Measurements from ENCODE around the gene PGLYRP1. TPM values are rescaled to one million over a fixed set of nuclear protein-coding genes. Genes with fewer than 3 reads are reported as not detected.

Gene PGLYRP1
- total RNA-seq, 1 experiment from 2014 or later = not detected

DNA sequence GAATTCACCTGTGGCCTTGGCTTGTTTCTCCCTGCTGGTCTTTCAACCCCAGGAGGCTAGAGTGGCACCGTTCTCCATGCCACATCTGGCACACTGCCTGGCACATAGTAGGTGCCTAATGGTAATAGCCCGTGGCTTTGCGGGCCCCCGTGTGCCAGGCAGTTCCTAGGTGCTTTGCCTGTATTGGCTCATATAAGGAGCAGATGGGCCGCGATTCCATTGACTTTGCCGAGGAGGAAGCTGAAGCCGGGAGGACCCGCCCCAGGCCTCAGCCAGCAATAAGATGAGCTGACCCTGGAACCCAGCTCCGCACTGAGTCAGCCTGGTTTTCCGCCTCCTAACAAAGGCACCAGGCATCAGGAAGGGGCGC is 807 bp downstream of the PGLYRP1 start (continued):
- TF ChIP-seq CREB1 (CRISPR knock-in tag; IDR thresholded peaks at IDR 0.05) (no peak), JUN (CRISPR knock-in tag; IDR thresholded peaks at IDR 0.05) (no peak), MXD4 (CRISPR knock-in tag; IDR thresholded peaks at IDR 0.05; ENCODE audit: borderline replicate concordance) (no peak), SMAD3 (CRISPR knock-in tag; IDR thresholded peaks at IDR 0.05; ENCODE audit: borderline replicate concordance) (no peak), ESRRA (CRISPR knock-in tag; IDR thresholded peaks at IDR 0.05; ENCODE audit: borderline replicate concordance) (no peak)
- TF ChIP-seq, protein P1, sequence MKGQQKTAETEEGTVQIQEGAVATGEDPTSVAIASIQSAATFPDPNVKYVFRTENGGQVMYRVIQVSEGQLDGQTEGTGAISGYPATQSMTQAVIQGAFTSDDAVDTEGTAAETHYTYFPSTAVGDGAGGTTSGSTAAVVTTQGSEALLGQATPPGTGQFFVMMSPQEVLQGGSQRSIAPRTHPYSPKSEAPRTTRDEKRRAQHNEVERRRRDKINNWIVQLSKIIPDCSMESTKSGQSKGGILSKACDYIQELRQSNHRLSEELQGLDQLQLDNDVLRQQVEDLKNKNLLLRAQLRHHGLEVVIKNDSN (CRISPR knock-in tag; IDR thresholded peaks at IDR 0.05) = no peak

DNA sequence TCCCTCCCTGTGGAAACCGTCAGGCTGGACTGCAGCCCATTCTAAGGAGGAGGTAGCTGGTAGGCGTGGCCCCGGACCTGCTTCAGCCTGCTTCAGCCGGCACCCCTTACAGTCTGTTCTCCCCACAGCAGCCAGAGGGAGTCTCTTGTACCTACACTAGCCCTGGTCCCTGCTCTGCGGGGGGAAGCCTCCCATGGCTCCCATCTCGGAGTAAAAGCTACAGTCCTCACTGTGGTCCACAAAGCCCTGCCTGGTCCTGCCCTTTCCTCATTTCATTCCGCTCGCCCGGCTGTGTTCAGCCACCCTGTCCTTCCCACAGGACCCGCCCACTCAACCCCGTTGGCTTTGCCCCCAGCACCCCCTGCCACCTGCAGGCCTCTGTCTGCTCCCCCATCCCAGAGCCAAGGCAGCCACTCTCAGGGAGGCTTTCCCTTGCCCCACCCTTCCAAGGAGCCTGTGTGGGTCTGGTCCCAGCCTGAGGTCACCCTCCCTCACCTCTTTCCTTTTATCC is 1.3 kb downstream of the PGLYRP1 start:
- CTCF ChIA-PET = interaction anchor here (0.6 to 5.0 kb wide), 13 partner anchors 28 to 279 kb away, joined by 3 to 64 read pairs (median 3); no protein-coding TSS in a partner anchor
- Mint-ChIP-seq H3K9me3 (peaks cover 12% of the 10 kb centered on the region), H3K4me3 (no peak overlapping the region), H3K27me3 (ENCODE audit: low read depth) (peaks cover 4% of the 10 kb centered on the region), H3K36me3 (peaks cover 11% of the 10 kb centered on the region), H3K27ac (peak overlapping the region; percentile 72; the same call in 1 of the 2 replicates), H3K4me1 (peaks cover 19% of the 10 kb centered on the region)
- ATAC-seq (peak; percentile 53), DNase-seq (ENCODE audit: low spot score) (peak; percentile 61)
- TF ChIP-seq GABPB1 (CRISPR knock-in tag; IDR thresholded peaks at IDR 0.05) (no peak), CREB1 (CRISPR knock-in tag; IDR thresholded peaks at IDR 0.05) (no peak)
- TF ChIP-seq, protein P2, sequence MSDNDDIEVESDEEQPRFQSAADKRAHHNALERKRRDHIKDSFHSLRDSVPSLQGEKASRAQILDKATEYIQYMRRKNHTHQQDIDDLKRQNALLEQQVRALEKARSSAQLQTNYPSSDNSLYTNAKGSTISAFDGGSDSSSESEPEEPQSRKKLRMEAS (CRISPR knock-in tag; IDR thresholded peaks at IDR 0.05) = no peak
- POLR2A ChIA-PET = no interaction called here

DNA sequence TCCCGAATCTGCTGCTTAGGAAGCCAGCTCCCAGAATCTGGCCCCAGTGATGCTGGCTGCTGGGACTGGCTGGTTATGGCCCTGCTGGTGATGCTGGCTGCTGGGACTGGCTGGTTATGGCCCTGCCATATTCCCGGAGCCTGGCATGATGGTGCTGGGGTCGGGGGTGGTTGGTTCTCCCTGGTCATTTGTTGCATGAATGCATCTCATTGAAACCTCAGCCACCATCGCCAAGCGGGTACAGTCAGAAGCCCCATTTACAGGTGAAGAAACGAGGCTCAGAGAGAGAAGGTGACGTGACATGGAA is 2.1 kb downstream of the PGLYRP1 start:
- Mint-ChIP-seq H3K9me3 (peaks cover 6% of the 10 kb centered on the region; the same call in 1 of the 2 replicates), H3K27ac (no peak overlapping the region), H3K4me3 (no peak overlapping the region), H3K27me3 (ENCODE audit: low read depth) (peaks cover 11% of the 10 kb centered on the region), H3K36me3 (peaks cover 3% of the 10 kb centered on the region; the same call in 1 of the 2 replicates), H3K4me1 (peaks cover 24% of the 10 kb centered on the region)
- no peak for TF ChIP-seq RORB (CRISPR knock-in tag; IDR thresholded peaks at IDR 0.05)
- no peak for TF ChIP-seq SOX15 (CRISPR knock-in tag; IDR thresholded peaks at IDR 0.05)
- TF ChIP-seq, protein P3, sequence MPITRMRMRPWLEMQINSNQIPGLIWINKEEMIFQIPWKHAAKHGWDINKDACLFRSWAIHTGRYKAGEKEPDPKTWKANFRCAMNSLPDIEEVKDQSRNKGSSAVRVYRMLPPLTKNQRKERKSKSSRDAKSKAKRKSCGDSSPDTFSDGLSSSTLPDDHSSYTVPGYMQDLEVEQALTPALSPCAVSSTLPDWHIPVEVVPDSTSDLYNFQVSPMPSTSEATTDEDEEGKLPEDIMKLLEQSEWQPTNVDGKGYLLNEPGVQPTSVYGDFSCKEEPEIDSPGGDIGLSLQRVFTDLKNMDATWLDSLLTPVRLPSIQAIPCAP (CRISPR knock-in tag; IDR thresholded peaks at IDR 0.05) = no peak
- no peak for TF ChIP-seq ESRRA (CRISPR knock-in tag; IDR thresholded peaks at IDR 0.05; ENCODE audit: borderline replicate concordance)
- TF ChIP-seq GABPB1 (CRISPR knock-in tag; IDR thresholded peaks at IDR 0.05) = no peak
- TF ChIP-seq, protein P4, sequence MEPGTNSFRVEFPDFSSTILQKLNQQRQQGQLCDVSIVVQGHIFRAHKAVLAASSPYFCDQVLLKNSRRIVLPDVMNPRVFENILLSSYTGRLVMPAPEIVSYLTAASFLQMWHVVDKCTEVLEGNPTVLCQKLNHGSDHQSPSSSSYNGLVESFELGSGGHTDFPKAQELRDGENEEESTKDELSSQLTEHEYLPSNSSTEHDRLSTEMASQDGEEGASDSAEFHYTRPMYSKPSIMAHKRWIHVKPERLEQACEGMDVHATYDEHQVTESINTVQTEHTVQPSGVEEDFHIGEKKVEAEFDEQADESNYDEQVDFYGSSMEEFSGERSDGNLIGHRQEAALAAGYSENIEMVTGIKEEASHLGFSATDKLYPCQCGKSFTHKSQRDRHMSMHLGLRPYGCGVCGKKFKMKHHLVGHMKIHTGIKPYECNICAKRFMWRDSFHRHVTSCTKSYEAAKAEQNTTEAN (CRISPR knock-in tag; IDR thresholded peaks at IDR 0.05) = no peak
- TF ChIP-seq, protein P5, sequence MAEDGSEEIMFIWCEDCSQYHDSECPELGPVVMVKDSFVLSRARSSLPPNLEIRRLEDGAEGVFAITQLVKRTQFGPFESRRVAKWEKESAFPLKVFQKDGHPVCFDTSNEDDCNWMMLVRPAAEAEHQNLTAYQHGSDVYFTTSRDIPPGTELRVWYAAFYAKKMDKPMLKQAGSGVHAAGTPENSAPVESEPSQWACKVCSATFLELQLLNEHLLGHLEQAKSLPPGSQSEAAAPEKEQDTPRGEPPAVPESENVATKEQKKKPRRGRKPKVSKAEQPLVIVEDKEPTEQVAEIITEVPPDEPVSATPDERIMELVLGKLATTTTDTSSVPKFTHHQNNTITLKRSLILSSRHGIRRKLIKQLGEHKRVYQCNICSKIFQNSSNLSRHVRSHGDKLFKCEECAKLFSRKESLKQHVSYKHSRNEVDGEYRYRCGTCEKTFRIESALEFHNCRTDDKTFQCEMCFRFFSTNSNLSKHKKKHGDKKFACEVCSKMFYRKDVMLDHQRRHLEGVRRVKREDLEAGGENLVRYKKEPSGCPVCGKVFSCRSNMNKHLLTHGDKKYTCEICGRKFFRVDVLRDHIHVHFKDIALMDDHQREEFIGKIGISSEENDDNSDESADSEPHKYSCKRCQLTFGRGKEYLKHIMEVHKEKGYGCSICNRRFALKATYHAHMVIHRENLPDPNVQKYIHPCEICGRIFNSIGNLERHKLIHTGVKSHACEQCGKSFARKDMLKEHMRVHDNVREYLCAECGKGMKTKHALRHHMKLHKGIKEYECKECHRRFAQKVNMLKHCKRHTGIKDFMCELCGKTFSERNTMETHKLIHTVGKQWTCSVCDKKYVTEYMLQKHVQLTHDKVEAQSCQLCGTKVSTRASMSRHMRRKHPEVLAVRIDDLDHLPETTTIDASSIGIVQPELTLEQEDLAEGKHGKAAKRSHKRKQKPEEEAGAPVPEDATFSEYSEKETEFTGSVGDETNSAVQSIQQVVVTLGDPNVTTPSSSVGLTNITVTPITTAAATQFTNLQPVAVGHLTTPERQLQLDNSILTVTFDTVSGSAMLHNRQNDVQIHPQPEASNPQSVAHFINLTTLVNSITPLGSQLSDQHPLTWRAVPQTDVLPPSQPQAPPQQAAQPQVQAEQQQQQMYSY (CRISPR knock-in tag; IDR thresholded peaks at IDR 0.05) = no peak
- TF ChIP-seq KAT7 (CRISPR knock-in tag; IDR thresholded peaks at IDR 0.05; ENCODE audit: borderline replicate concordance) = no peak
- no peak for TF ChIP-seq RELA (CRISPR knock-in tag; IDR thresholded peaks at IDR 0.05; ENCODE audit: borderline replicate concordance)
- TF ChIP-seq, protein P6, sequence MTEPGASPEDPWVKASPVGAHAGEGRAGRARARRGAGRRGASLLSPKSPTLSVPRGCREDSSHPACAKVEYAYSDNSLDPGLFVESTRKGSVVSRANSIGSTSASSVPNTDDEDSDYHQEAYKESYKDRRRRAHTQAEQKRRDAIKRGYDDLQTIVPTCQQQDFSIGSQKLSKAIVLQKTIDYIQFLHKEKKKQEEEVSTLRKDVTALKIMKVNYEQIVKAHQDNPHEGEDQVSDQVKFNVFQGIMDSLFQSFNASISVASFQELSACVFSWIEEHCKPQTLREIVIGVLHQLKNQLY (CRISPR knock-in tag; IDR thresholded peaks at IDR 0.05) = no peak
- CTCF ChIA-PET = interaction anchor here (0.6 to 6.3 kb wide), 11 partner anchors 7 to 313 kb away, joined by 3 to 76 read pairs (median 3); no protein-coding TSS in a partner anchor
- ATAC-seq (no peak), DNase-seq (ENCODE audit: low spot score) (no peak)
- POLR2A ChIA-PET = no interaction called here
